ENCODE measurements around the gene POGZ. TPM values are rescaled to one million over a fixed set of nuclear protein-coding genes. Genes with fewer than 3 reads are reported as not detected.

The POGZ gene
- total RNA-seq, 4 donors from 2014 or later = 44.1 to 90.9 (median 72.7) TPM

GRCh38 chr1:151407304-151407703, 52.0 kb downstream of the POGZ start:
- Histone ChIP-seq H3K27ac (no peak overlapping the region), H3K9me3 (no peaks in the 10 kb centered on the region), H3K36me3 (peaks cover 0 to 73% (median 40%) of the 10 kb centered on the region in 4 donors), H3K4me1 (no peaks in the 10 kb centered on the region), H3K4me3 (no peak overlapping the region), H3K27me3 (no peaks in the 10 kb centered on the region)
- in situ Hi-C loops (cut with MboI; ENCODE audit: low pct_ligation_motif_present in 1 of 4, low pct_unique_long_range_greater_than_20kb in 1 of 4, low sequenced_read_pairs in 3 of 4) (no loop called here), intact Hi-C loops (cut with DNase I; ENCODE audit: low total_unique reads) (no loop called here)
- no peak for DNase-seq
- TF ChIP-seq EP300 (IDR thresholded peaks at IDR 0.05; ENCODE audit: low read depth) = no peak
- no peak for TF ChIP-seq CTCF (IDR thresholded peaks at IDR 0.05)
- no peak for TF ChIP-seq POLR2AphosphoS5 (IDR thresholded peaks at IDR 0.05)
- TF ChIP-seq POLR2A (IDR thresholded peaks at IDR 0.05) = no peak
- WGBS, 2 donors (ENCODE audit: low coverage in 1 of 2) = 79 to 90% methylated on average over 3 of the region's 3 CpGs

- in situ Hi-C loops (cut with MboI; ENCODE audit: low pct_ligation_motif_present in 1 of 4, low pct_unique_long_range_greater_than_20kb in 1 of 4, low sequenced_read_pairs in 3 of 4) = no loop called here
- intact Hi-C loops (cut with DNase I; ENCODE audit: low total_unique reads) = no loop called here
- no peaks in the 10 kb centered on the region for H3K27me3 ChIP-seq
Observed at GRCh38 chr1:151406176-151406575, 53.1 kb downstream of the POGZ start.

GRCh38 chr1:151405187-151405951, 53.9 kb downstream of the POGZ start:
- WGBS, 2 donors (ENCODE audit: low coverage in 1 of 2) = 89% methylated on average over 13 of the region's 13 CpGs; no CpG with 5 or more reads in 1 of the 2 donors
- Histone ChIP-seq H3K4me1 (peaks cover 3 to 7% (median 5%) of the 10 kb centered on the region in 4 donors), H3K9me3 (no peaks in the 10 kb centered on the region), H3K36me3 (peaks cover 0 to 68% (median 29%) of the 10 kb centered on the region in 4 donors), H3K27me3 (no peaks in the 10 kb centered on the region), H3K27ac (no peak overlapping the region), H3K4me3 (no peak overlapping the region)
- in situ Hi-C loops (cut with MboI; ENCODE audit: low pct_ligation_motif_present in 1 of 4, low pct_unique_long_range_greater_than_20kb in 1 of 4, low sequenced_read_pairs in 3 of 4) (no loop called here), intact Hi-C loops (cut with DNase I; ENCODE audit: low total_unique reads) (no loop called here)
- DNase-seq = no peak
- no peak for TF ChIP-seq CTCF (IDR thresholded peaks at IDR 0.05)
- no peak for TF ChIP-seq POLR2AphosphoS5 (IDR thresholded peaks at IDR 0.05)
- TF ChIP-seq POLR2A (IDR thresholded peaks at IDR 0.05) = no peak
- no peak for TF ChIP-seq EP300 (IDR thresholded peaks at IDR 0.05; ENCODE audit: low read depth)

More at GRCh38 chr1:151406176-151406575, 53.1 kb downstream of the POGZ start:
- no peak for DNase-seq
- Histone ChIP-seq H3K36me3 (peaks cover 0 to 73% (median 33%) of the 10 kb centered on the region in 4 donors), H3K9me3 (no peaks in the 10 kb centered on the region), H3K4me1 (no peaks in the 10 kb centered on the region), H3K4me3 (no peak overlapping the region), H3K27ac (no peak overlapping the region)
- TF ChIP-seq POLR2A (IDR thresholded peaks at IDR 0.05) = no peak
- no peak for TF ChIP-seq CTCF (IDR thresholded peaks at IDR 0.05)
- no peak for TF ChIP-seq EP300 (IDR thresholded peaks at IDR 0.05; ENCODE audit: low read depth)
- no peak for TF ChIP-seq POLR2AphosphoS5 (IDR thresholded peaks at IDR 0.05)
- WGBS, 2 donors (ENCODE audit: low coverage in 1 of 2) = 94 to 100% methylated on average over 1 to 8 of the region's 8 CpGs

GRCh38 chr1:151403612-151404011, 55.7 kb downstream of the POGZ start:
- H3K27ac ChIP-seq = no peak overlapping the region

More at GRCh38 chr1:151403612-151404011, 55.7 kb downstream of the POGZ start:
- no peaks in the 10 kb centered on the region for H3K9me3 ChIP-seq
- WGBS, 2 donors (ENCODE audit: low coverage in 1 of 2) = 83 to 91% methylated on average over 2 to 3 of the region's 3 CpGs
- H3K4me1 ChIP-seq = peaks cover 7 to 17% (median 8%) of the 10 kb centered on the region in 4 donors
- peaks cover 0 to 50% (median 20%) of the 10 kb centered on the region in 4 donors for H3K36me3 ChIP-seq
- no peak overlapping the region for H3K4me3 ChIP-seq
- TF ChIP-seq POLR2AphosphoS5 (IDR thresholded peaks at IDR 0.05) (no peak), POLR2A (IDR thresholded peaks at IDR 0.05) (no peak), CTCF (IDR thresholded peaks at IDR 0.05) (no peak), EP300 (IDR thresholded peaks at IDR 0.05; ENCODE audit: low read depth) (no peak)
- no peak for DNase-seq
- in situ Hi-C loops (cut with MboI; ENCODE audit: low pct_ligation_motif_present in 1 of 4, low pct_unique_long_range_greater_than_20kb in 1 of 4, low sequenced_read_pairs in 3 of 4) = no loop called here
- intact Hi-C loops (cut with DNase I; ENCODE audit: low total_unique reads) = no loop called here
- no peaks in the 10 kb centered on the region for H3K27me3 ChIP-seq
